BJ (cell line): ENCODE data around the gene MGRN1. TPM values are rescaled to one million over a fixed set of nuclear protein-coding genes. Genes with fewer than 3 reads are reported as not detected.

Experiments used
- CTCF ChIA-PET: fragments of 350-600 bp; formaldehyde crosslinking; extraction: SDS; loops from one replicate; lab custom pipeline; 2021; ENCODE audit warnings: antibody characterized with exemption, inconsistent platforms; lab: Yijun Ruan, JAX
- POLR2A ChIA-PET: fragments of 300-600 bp; sonication (Branson Sonifier 250); formaldehyde crosslinking; extraction: SDS; loops from one replicate; lab custom pipeline; 2021; ENCODE audit warnings: antibody characterized with exemption; lab: Charles Lee
- DNase-seq: peaks from one replicate; pipeline ENCODE4 v3.0.0-alpha.2; 2011; ENCODE audit warnings: low read depth
- H3K27me3 ChIP-seq: 2 replicates; pipeline ENCODE4 v1.6.0; 2011; ENCODE audit warnings: low read length; ENCODE audit not compliant: control insufficient read depth, insufficient read depth
- H3K36me3 ChIP-seq: 2 replicates; pipeline ENCODE4 v1.5.1; 2011; ENCODE audit warnings: low read length; ENCODE audit not compliant: control insufficient read depth, insufficient read depth
- H3K4me3 ChIP-seq: 2 replicates; pipeline ENCODE4 v1.5.1; 2011; ENCODE audit warnings: low read depth, mild to moderate bottlenecking, control low read depth, low read length
- CTCF ChIP-seq: IDR thresholded peaks from 2 replicates; pipeline ENCODE4 v1.5.1; 2011; ENCODE audit warnings: low read depth, mild to moderate bottlenecking, control low read depth, inconsistent platforms, low read length, moderate library complexity; ENCODE audit not compliant: insufficient read depth
- polyA plus RNA-seq: library from polyadenylated mRNA; depleted of rRNA; stranded (reverse); fragments of >200 nt; gene quantifications from 2 replicates; pipeline ENCODE4 v1.2.3, GENCODE V29; 2011

Gene MGRN1
- polyA plus RNA-seq, 1 experiment: 4.5 TPM

- Histone ChIP-seq H3K4me3 (no peak overlapping the region), H3K36me3 (peaks cover 36% of the 10 kb centered on the region), H3K27me3 (no peaks in the 10 kb centered on the region)
- no peak for DNase-seq
- ChIA-PET POLR2A (no interaction called here), CTCF (no interaction called here)
- TF ChIP-seq CTCF: no peak
Observed at GRCh38 chr16:4666537-4667202, 42.0 kb downstream of the MGRN1 start.

- no peak for DNase-seq
- TF ChIP-seq CTCF: no peak
- no peaks in the 10 kb centered on the region for H3K27me3 ChIP-seq
- H3K36me3 ChIP-seq: peaks cover 37% of the 10 kb centered on the region
- ChIA-PET POLR2A (no interaction called here), CTCF (interaction anchor here (0.6 kb wide), 1 partner anchor 18 kb away, joined by 3 read pairs; no protein-coding TSS in a partner anchor)
- H3K4me3 ChIP-seq: no peak overlapping the region
Observed at GRCh38 chr16:4667203-4667963, 42.8 kb downstream of the MGRN1 start.

- POLR2A ChIA-PET: no interaction called here
- H3K36me3 ChIP-seq: peaks cover 38% of the 10 kb centered on the region
- TF ChIP-seq CTCF: no peak
- H3K27me3 ChIP-seq: no peaks in the 10 kb centered on the region
- no peak for DNase-seq
- no peak overlapping the region for H3K4me3 ChIP-seq
- CTCF ChIA-PET: interaction anchor here (0.6 kb wide), 1 partner anchor 19 kb away, joined by 3 read pairs; no protein-coding TSS in a partner anchor
Observed at GRCh38 chr16:4668313-4668960, 43.8 kb downstream of the MGRN1 start.

- POLR2A ChIA-PET: no interaction called here
- no peak overlapping the region for H3K4me3 ChIP-seq
- TF ChIP-seq CTCF: no peak
- no peak for DNase-seq
- no peaks in the 10 kb centered on the region for H3K27me3 ChIP-seq
- CTCF ChIA-PET: no interaction called here
- H3K36me3 ChIP-seq: peaks cover 22% of the 10 kb centered on the region
Observed at GRCh38 chr16:4673387-4674046, 48.9 kb downstream of the MGRN1 start.
